Panc1 (cell line): ENCODE data around the gene SLC39A7.

Source experiments
- POLR2AphosphoS5 ChIP-seq: IDR thresholded peaks from 2 replicates; pipeline ENCODE4 v1.6.1; 2012; ENCODE audit warnings: mild to moderate bottlenecking, low read depth, low read length, moderate library complexity
- SIN3A ChIP-seq: IDR thresholded peaks from 2 replicates; pipeline ENCODE4 v1.6.1; 2012; ENCODE audit warnings: low read depth, mild to moderate bottlenecking, low read length, moderate library complexity, borderline replicate concordance; ENCODE audit not compliant: insufficient read depth
- TF ChIP-seq, protein P1 (sequence below): fragments of 450-650 bp; IDR thresholded peaks from 2 replicates; pipeline ENCODE4 v1.5.1; 2017; ENCODE audit warnings: mild to moderate bottlenecking

DNA sequence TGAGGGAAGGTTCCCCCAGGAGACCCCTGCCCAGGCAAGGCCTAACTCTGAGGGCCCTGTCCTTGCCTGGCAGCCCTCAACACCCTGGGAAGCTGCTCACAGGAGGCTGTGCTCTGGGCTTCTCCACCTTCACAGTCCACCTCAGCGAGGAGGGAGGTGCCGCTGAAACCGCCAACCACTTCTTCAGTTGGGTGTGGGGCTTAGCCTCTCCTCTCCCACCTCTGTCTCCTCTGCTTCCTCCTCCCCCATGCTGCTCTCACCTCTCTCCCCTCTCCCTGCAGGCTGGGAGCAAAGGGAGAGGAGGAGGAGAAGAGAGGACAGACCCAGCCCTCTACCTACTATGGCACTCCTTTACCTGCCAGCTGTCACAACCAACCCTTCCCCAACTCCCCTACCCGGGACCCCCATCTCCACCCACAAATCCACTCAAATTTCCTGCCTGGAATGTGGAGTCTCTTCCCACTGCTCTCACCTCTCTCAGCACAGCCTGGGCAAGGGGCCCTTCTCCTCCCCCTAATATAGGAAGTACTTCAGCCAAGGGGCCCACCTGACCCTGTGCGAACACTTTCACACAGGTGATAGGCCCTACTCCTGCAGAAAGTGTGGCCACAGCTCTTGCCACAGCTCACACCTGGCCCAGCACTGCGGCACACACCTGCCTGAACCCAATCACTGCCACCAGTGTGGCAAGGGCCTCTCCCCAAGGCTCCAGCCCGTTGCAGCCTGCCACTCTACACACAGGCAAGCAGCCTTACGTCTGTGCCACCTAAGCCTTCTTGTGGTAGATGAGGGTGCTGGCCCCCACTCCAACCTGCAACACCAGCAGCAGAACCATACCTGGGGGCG, 14.8 kb downstream of the SLC39A7 start:
- TF ChIP-seq, protein P1, sequence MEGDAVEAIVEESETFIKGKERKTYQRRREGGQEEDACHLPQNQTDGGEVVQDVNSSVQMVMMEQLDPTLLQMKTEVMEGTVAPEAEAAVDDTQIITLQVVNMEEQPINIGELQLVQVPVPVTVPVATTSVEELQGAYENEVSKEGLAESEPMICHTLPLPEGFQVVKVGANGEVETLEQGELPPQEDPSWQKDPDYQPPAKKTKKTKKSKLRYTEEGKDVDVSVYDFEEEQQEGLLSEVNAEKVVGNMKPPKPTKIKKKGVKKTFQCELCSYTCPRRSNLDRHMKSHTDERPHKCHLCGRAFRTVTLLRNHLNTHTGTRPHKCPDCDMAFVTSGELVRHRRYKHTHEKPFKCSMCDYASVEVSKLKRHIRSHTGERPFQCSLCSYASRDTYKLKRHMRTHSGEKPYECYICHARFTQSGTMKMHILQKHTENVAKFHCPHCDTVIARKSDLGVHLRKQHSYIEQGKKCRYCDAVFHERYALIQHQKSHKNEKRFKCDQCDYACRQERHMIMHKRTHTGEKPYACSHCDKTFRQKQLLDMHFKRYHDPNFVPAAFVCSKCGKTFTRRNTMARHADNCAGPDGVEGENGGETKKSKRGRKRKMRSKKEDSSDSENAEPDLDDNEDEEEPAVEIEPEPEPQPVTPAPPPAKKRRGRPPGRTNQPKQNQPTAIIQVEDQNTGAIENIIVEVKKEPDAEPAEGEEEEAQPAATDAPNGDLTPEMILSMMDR = no peak
- TF ChIP-seq SIN3A = no peak
- no peak for TF ChIP-seq POLR2AphosphoS5
